ENCODE data around the gene TMEM132D. TPM values are rescaled to one million over a fixed set of nuclear protein-coding genes. Genes with fewer than 3 reads are reported as not detected.

Gene TMEM132D
- total and polyA plus RNA-seq, 2 of the 8 experiments (the other 6 are each of a cell fraction or from before 2014, with no cell fraction given): 3.5 to 10.1 TPM

DNA sequence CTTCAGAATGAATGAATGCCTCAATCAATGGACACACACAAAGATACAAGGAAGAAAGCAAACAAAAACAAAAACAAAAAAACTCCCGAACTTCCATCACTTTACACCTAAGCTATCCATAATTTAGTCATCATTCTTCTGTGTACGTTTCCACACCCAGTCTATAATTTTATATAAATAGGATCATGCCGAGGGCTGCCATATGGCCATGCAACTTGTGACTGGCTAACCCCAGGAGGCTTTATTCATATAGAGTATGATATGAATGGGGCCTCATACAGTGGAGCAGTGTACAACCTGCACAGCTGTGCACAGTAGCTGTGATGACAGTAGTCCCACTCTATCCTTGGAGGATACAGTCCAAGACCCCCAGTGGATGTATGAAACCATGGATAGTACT lies 365.7 kb downstream of the TMEM132D start:
- no peak overlapping the region for H3K18ac ChIP-seq (ENCODE audit: extremely low read depth, low read length)
- no peaks in the 10 kb centered on the region; the same call in 1 of the 2 replicates for H3K79me1 ChIP-seq (ENCODE audit: low read depth, low read length)
- H3K79me2 ChIP-seq (ENCODE audit: control insufficient read depth in 1 of 2, insufficient read depth in 2 of 2, low read length in 2 of 2): no peaks in the 10 kb centered on the region
- H2AK5ac ChIP-seq (ENCODE audit: low read depth, low read length): no peak overlapping the region
- no peak overlapping the region for H2BK15ac ChIP-seq (ENCODE audit: low read length)
- POLR2A ChIA-PET (ENCODE audit: partially characterized antibody): no interaction called here
- H3K56ac ChIP-seq (replicated peaks; ENCODE audit: insufficient read length, low read depth, low read length): no peak overlapping the region
- H3K4me1 ChIP-seq (replicated peaks in 1 of 4; ENCODE audit: control insufficient read depth in 3 of 4, insufficient read depth in 4 of 4, low read length in 3 of 4): peaks cover 0 to 8% (median 4%) of the 10 kb centered on the region in 4 experiments; a peak in 3 of 7 replicates
- no peaks in the 10 kb centered on the region for H4K20me1 ChIP-seq (replicated peaks in 1 of 2; ENCODE audit: control insufficient read depth in 1 of 2, insufficient read depth in 2 of 2, low read length in 2 of 2)
- H3K4me2 ChIP-seq (ENCODE audit: insufficient read depth in 1 of 2, low read depth in 2 of 2, low read length in 2 of 2): no peak overlapping the region
- H2AFZ ChIP-seq (ENCODE audit: low read length): no peak overlapping the region
- H3K4me3 ChIP-seq (ENCODE audit: extremely low read depth in 1 of 4, insufficient read depth in 2 of 4, low read depth in 3 of 4, low read length in 4 of 4): no peak overlapping the region
- no peak overlapping the region for H2BK20ac ChIP-seq (ENCODE audit: low read length)
- no peak overlapping the region for H4K8ac ChIP-seq (ENCODE audit: extremely low read depth, insufficient read depth, low read length)
- WGBS, 2 experiments (ENCODE audit: extremely low coverage in 1 of 2, insufficient coverage in 1 of 2, insufficient read length in 1 of 2, insufficient replicate concordance in 2 of 2, low coverage in 1 of 2, low lambda C conversion rate in 2 of 2, missing lambda C conversion rate in 1 of 2): 93% methylated on average over 2 of the region's 3 CpGs; no CpG with 5 or more reads in 1 of the 2 experiments
- H3K23me2 ChIP-seq (ENCODE audit: low read depth, low read length): peaks cover 2% of the 10 kb centered on the region; the same call in 1 of the 2 replicates
- no peak overlapping the region for H3K14ac ChIP-seq (ENCODE audit: insufficient read length)
- no peak overlapping the region for H3K23ac ChIP-seq (ENCODE audit: insufficient read length)
- no peak overlapping the region for H3K9ac ChIP-seq (replicated peaks in 1 of 4; ENCODE audit: extremely low read depth in 1 of 4, low read depth in 3 of 4, low read length in 3 of 4)
- H4K91ac ChIP-seq (replicated peaks; ENCODE audit: insufficient read length, low read length): no peak overlapping the region
- CTCF ChIA-PET (ENCODE audit: partially characterized antibody): interaction anchor here (1.2 kb wide), 1 partner anchor 351 kb away, joined by 3 read pairs; no protein-coding TSS in a partner anchor
- H2BK120ac ChIP-seq (replicated peaks; ENCODE audit: low read depth, low read length): no peak overlapping the region
- no peak overlapping the region for H3K27ac ChIP-seq (ENCODE audit: low read depth, low read length)
- no peak overlapping the region for H4K5ac ChIP-seq (ENCODE audit: insufficient read length, low read depth, low read length)
- DNase-seq (ENCODE audit: low read depth in 1 of 2, low spot score in 2 of 2): no peak
- no peak for FAIRE-seq
- H2BK5ac ChIP-seq (ENCODE audit: low read depth, low read length): no peak overlapping the region
- H3K4ac ChIP-seq (replicated peaks; ENCODE audit: insufficient read length, low read depth, low read length): no peak overlapping the region
- H3K9me3 ChIP-seq (ENCODE audit: insufficient read depth in 2 of 2, low read depth in 1 of 2, low read length in 1 of 2): no peaks in the 10 kb centered on the region
- no peaks in the 10 kb centered on the region for H3K36me3 ChIP-seq (ENCODE audit: control insufficient read depth in 2 of 4, insufficient read depth in 4 of 4, low read length in 3 of 4)
- no peak overlapping the region for H2BK12ac ChIP-seq (ENCODE audit: low read depth, low read length)
- H3K27me3 ChIP-seq (replicated peaks in 1 of 4; ENCODE audit: control insufficient read depth in 3 of 4, extremely low read depth in 1 of 4, insufficient read depth in 3 of 4, low read length in 3 of 4): no peaks in the 10 kb centered on the region
- TF ChIP-seq SP4 (IDR thresholded peaks at IDR 0.05; ENCODE audit: low read length) (no peak), GTF2F1 (IDR thresholded peaks at IDR 0.05; ENCODE audit: borderline replicate concordance, low read depth, low read length) (no peak), NANOG (IDR thresholded peaks at IDR 0.05; ENCODE audit: insufficient read depth, low read depth, low read length, poor library complexity, severe bottlenecking) (no peak), EZH2 (IDR thresholded peaks at IDR 0.05; ENCODE audit: low read depth, low read length, severe bottlenecking) (no peak), RAD21 (IDR thresholded peaks at IDR 0.05 in 1 of 2, conservative IDR thresholded peaks at IDR 0.05 in 1 of 2; ENCODE audit: low read depth in 2 of 2, low read length in 2 of 2) (no peak), POLR2AphosphoS5 (IDR thresholded peaks at IDR 0.05; ENCODE audit: low read depth, low read length) (no peak), POU5F1 (IDR thresholded peaks at IDR 0.05; ENCODE audit: low read depth, low read length) (no peak), CEBPB (IDR thresholded peaks at IDR 0.05; ENCODE audit: low read depth, low read length) (no peak), JUN (IDR thresholded peaks at IDR 0.05; ENCODE audit: low read depth, low read length) (no peak), SAP30 (IDR thresholded peaks at IDR 0.05; ENCODE audit: insufficient read depth, insufficient replicate concordance, low read length) (no peak), BACH1 (IDR thresholded peaks at IDR 0.05; ENCODE audit: low read length) (no peak), BCL11A (IDR thresholded peaks at IDR 0.05; ENCODE audit: low read depth in 2 of 2, low read length in 2 of 2) (no peak), FOSL1 (IDR thresholded peaks at IDR 0.05; ENCODE audit: insufficient read depth, low read depth, low read length) (no peak)

Measured in H1 (cell line).